ENCODE results near the gene TXNL4A. TPM values are rescaled to one million over a fixed set of nuclear protein-coding genes. Genes with fewer than 3 reads are reported as not detected.

The TXNL4A gene
- total RNA-seq, 1 experiment from 2014 or later = 416 TPM

- no peak for TF ChIP-seq POLR2AphosphoS5 (IDR thresholded peaks at IDR 0.05; ENCODE audit: low read depth, low read length)
- no peak for TF ChIP-seq SIN3A (IDR thresholded peaks at IDR 0.05; ENCODE audit: borderline replicate concordance, insufficient read depth, low read depth, low read length)
- no peak for TF ChIP-seq CTCF (IDR thresholded peaks at IDR 0.05)
- no peak for TF ChIP-seq REST (IDR thresholded peaks at IDR 0.05; ENCODE audit: insufficient read depth in 1 of 2, low read depth in 2 of 2, low read length in 1 of 2)
- no peak overlapping the region for H3K27ac ChIP-seq (ENCODE audit: low read length)
- intact Hi-C loops (cut with micrococcal nuclease; ENCODE audit: unreplicated experiment) (no loop called here), in situ Hi-C loops (cut with HindIII; ENCODE audit: low pct_unique_long_range_greater_than_20kb, low sequenced_read_pairs) (no loop called here)
- H3K9me3 ChIP-seq (ENCODE audit: control insufficient read depth, insufficient read depth, low read depth, low read length) = peaks cover 49% of the 10 kb centered on the region
- no TSS peak for BruUV-seq (replicated peaks)
- H3K27me3 ChIP-seq (ENCODE audit: control insufficient read depth, insufficient read depth, low read length) = no peaks in the 10 kb centered on the region
- ChIA-PET POLR2A (interaction anchor here (0.6 kb wide), 1 partner anchor 176 kb away, joined by 3 read pairs; no protein-coding TSS in a partner anchor), CTCF (no interaction called here)
- no peaks in the 10 kb centered on the region for H3K36me3 ChIP-seq (ENCODE audit: control insufficient read depth, insufficient read depth, low read length)
- H3K4me3 ChIP-seq (ENCODE audit: low read depth in 2 of 2, low read length in 2 of 2) = no peak overlapping the region
- DNase-seq (ENCODE audit: low read depth, low spot score) = no peak
- H3K4me1 ChIP-seq (ENCODE audit: control insufficient read depth, insufficient read depth, low read length) = 0 out of 2 replicates have a peak, but pooled peaks cover 3% of the 10 kb centered on the region
- ATAC-seq = no peak
Measured at GRCh38 chr18:79933765-79934164, 54.6 kb downstream of the TXNL4A start.

GRCh38 chr18:79932907-79933306 is 55.5 kb downstream of the TXNL4A start:
- in situ Hi-C loops (cut with HindIII; ENCODE audit: low pct_unique_long_range_greater_than_20kb, low sequenced_read_pairs) = no loop called here
- ChIA-PET POLR2A (no interaction called here), CTCF (no interaction called here)
- TF ChIP-seq SIN3A (IDR thresholded peaks at IDR 0.05; ENCODE audit: borderline replicate concordance, insufficient read depth, low read depth, low read length) (no peak), REST (IDR thresholded peaks at IDR 0.05; ENCODE audit: insufficient read depth in 1 of 2, low read depth in 2 of 2, low read length in 1 of 2) (no peak), POLR2AphosphoS5 (IDR thresholded peaks at IDR 0.05; ENCODE audit: low read depth, low read length) (no peak), CTCF (IDR thresholded peaks at IDR 0.05) (no peak), TCF7L2 (IDR thresholded peaks at IDR 0.05; ENCODE audit: low read depth, low read length) (no peak)
- ATAC-seq (no peak), DNase-seq (ENCODE audit: low read depth, low spot score) (no peak)
- H3K36me3 ChIP-seq (ENCODE audit: control insufficient read depth, insufficient read depth, low read length) = no peaks in the 10 kb centered on the region
- no peak overlapping the region for H3K4me3 ChIP-seq (ENCODE audit: low read depth in 2 of 2, low read length in 2 of 2)
- H3K4me1 ChIP-seq (ENCODE audit: control insufficient read depth, insufficient read depth, low read length) = 0 out of 2 replicates have a peak, but pooled peaks cover 3% of the 10 kb centered on the region
- no peaks in the 10 kb centered on the region for H3K27me3 ChIP-seq (ENCODE audit: control insufficient read depth, insufficient read depth, low read length)
- BruUV-seq (replicated peaks) = no TSS peak
- intact Hi-C loops (cut with micrococcal nuclease; ENCODE audit: unreplicated experiment) = no loop called here
- no peak overlapping the region for H3K27ac ChIP-seq (ENCODE audit: low read length)
- H3K9me3 ChIP-seq (ENCODE audit: control insufficient read depth, insufficient read depth, low read depth, low read length) = peaks cover 49% of the 10 kb centered on the region
